SU-DHL-6 (cell line): Measurements from ENCODE around the gene ITPKC.

Source experiments
- CTCF ChIP-seq: fragments of 200-600 bp; sonication (generic); IDR thresholded peaks from one replicate; pipeline ENCODE4 v1.5.1; 2017; ENCODE audit warnings: antibody characterized with exemption, mild to moderate bottlenecking, low read length, moderate library complexity; ENCODE audit not compliant: insufficient read depth, poor library complexity, severe bottlenecking
- EZH2phosphoT487 ChIP-seq: fragments of 200-600 bp; sonication (generic), shearing (Covaris generic); conservative IDR thresholded peaks from 2 replicates; pipeline ENCODE4 v1.6.1; 2018; ENCODE audit warnings: mild to moderate bottlenecking, antibody characterized with exemption, low read length, moderate library complexity, mixed read lengths

- TF ChIP-seq CTCF: no peak
- TF ChIP-seq EZH2phosphoT487: no peak
Observed at GRCh38 chr19:40674291-40674690, 42.6 kb upstream of the ITPKC start.
